K562 (cell line): Measurements from ENCODE around the gene TACC3. TPM values are rescaled to one million over a fixed set of nuclear protein-coding genes. Genes with fewer than 3 reads are reported as not detected.

Source experiments
- CBFA2T3 ChIP-seq: fragments of 450-650 bp; IDR thresholded peaks from 2 replicates; pipeline ENCODE4 v1.6.1; 2017
- E2F4 ChIP-seq: sonication (generic); formaldehyde crosslinking; IDR thresholded peaks from 2 replicates; pipeline ENCODE4 v1.8.0; 2022; ENCODE audit warnings: mild to moderate bottlenecking, low read depth, missing genetic modification reagents
- ELF4 ChIP-seq: fragments of 450-650 bp; formaldehyde crosslinking; IDR thresholded peaks from 2 replicates; pipeline ENCODE4 v1.4.0; 2022; ENCODE audit warnings: missing genetic modification characterization
- EP300 ChIP-seq: IDR thresholded peaks from 2 replicates; pipeline ENCODE4 v1.6.1; 2012; ENCODE audit warnings: low read length, improper control_type of control experiment
- ETV1 ChIP-seq: fragments of 450-650 bp; conservative IDR thresholded peaks from 2 replicates; pipeline ENCODE4 v1.6.1; 2016; ENCODE audit warnings: missing genetic modification characterization, control low read depth, low read depth, missing compliant biosample characterization
- FOXK1 ChIP-seq: sonication (generic); formaldehyde crosslinking; IDR thresholded peaks from 2 replicates; pipeline ENCODE4 v1.8.0; 2022; ENCODE audit warnings: missing genetic modification reagents, mild to moderate bottlenecking, borderline replicate concordance
- GTF2F1 ChIP-seq: IDR thresholded peaks from 2 replicates; pipeline ENCODE4 v1.6.1; 2011; ENCODE audit warnings: low read depth, low read length, improper control_type of control experiment
- KDM4B ChIP-seq, 2 experiments: fragments of 450-650 bp in 1 of 2; sonication (generic) in 1 of 2; IDR thresholded peaks; 2 replicates each; pipeline ENCODE4 v1.6.1; 2016 to 2017; ENCODE audit warnings: borderline replicate concordance in 2 of 2, antibody characterized with exemption in 1 of 2, low read depth in 1 of 2, mild to moderate bottlenecking in 1 of 2
- MCM2 ChIP-seq: fragments of 450-650 bp; IDR thresholded peaks from 2 replicates; pipeline ENCODE4 v1.6.1; 2017; ENCODE audit warnings: low read depth, mild to moderate bottlenecking
- MTA2 ChIP-seq: fragments of 450-650 bp; IDR thresholded peaks from 2 replicates; pipeline ENCODE4 v1.6.1; 2016; ENCODE audit warnings: low read depth
- MXI1 ChIP-seq: IDR thresholded peaks from 2 replicates; pipeline ENCODE4 v1.6.1; 2011; ENCODE audit warnings: low read depth, mild to moderate bottlenecking, improper control_type of control experiment, low read length
- RB1 ChIP-seq: fragments of 450-650 bp; IDR thresholded peaks from 2 replicates; pipeline ENCODE4 v1.6.1; 2017; ENCODE audit warnings: low read depth, mild to moderate bottlenecking
- RBM14 ChIP-seq: fragments of 200-400 bp; formaldehyde crosslinking; IDR thresholded peaks from 2 replicates; pipeline ENCODE4 v1.6.1; 2018; ENCODE audit warnings: low read depth, mild to moderate bottlenecking, low read length, moderate library complexity, borderline replicate concordance; ENCODE audit not compliant: insufficient read depth
- SLC30A9 ChIP-seq: fragments of 250-450 bp; sonication (Bioruptor Pico); IDR thresholded peaks from 2 replicates; pipeline ENCODE4 v1.8.0; 2022; ENCODE audit warnings: mild to moderate bottlenecking, moderate library complexity
- SUPT5H ChIP-seq: fragments of 450-650 bp; IDR thresholded peaks from 2 replicates; pipeline ENCODE4 v1.6.1; 2016
- TARDBP ChIP-seq: fragments of 450-650 bp; IDR thresholded peaks from 2 replicates; pipeline ENCODE4 v1.6.1; 2016
- ZBTB5 ChIP-seq: fragments of 450-650 bp; IDR thresholded peaks from 2 replicates; pipeline ENCODE4 v1.6.1; 2017; ENCODE audit warnings: antibody characterized with exemption
- ZNF354B ChIP-seq: fragments of 250-450 bp; sonication (Bioruptor Pico); IDR thresholded peaks from 2 replicates; pipeline ENCODE4 v1.4.0; 2020
- ZNF507 ChIP-seq: conservative IDR thresholded peaks from 2 replicates; pipeline ENCODE4 v1.6.1; 2017; ENCODE audit warnings: missing genetic modification characterization, missing compliant biosample characterization
- polyA plus RNA-seq, 8 experiments: library from polyadenylated mRNA; depleted of rRNA in 4 of 8; stranded (reverse) in 5 of 8; unstranded in 3 of 8; fragments of >200 nt; fragmentation: Nextera tagmentation in 2 of 8; fragmentation: Illumina TruSeq in 1 of 8; extraction: Ambion mirVana in 2 of 8; extraction: Trizol in 1 of 8; gene quantifications; 2 replicates each; pipeline versions ENCODE4 v1.2.1 to v1.2.3, GENCODE V29; 2011 to 2014; ENCODE audit warnings: inconsistent platforms in 1 of 8, missing spikeins in 1 of 8
- total RNA-seq, 7 experiments: library from RNA; depleted of rRNA in 6 of 7; stranded (reverse); fragments of >200 nt in 6 of 7; fragmentation: Illumina TruSeq in 2 of 7; extraction: Trizol in 2 of 7; gene quantifications; 2 replicates each; pipeline versions ENCODE4 v1.2.1 to v1.2.3, GENCODE V29; 2011 to 2021; ENCODE audit warnings: low replicate concordance in 1 of 7
- TF ChIP-seq, protein P1 (sequence below): fragments of 450-650 bp; formaldehyde crosslinking; IDR thresholded peaks from 2 replicates; pipeline ENCODE4 v1.4.0; 2020; ENCODE audit warnings: mild to moderate bottlenecking, mixed read lengths
- TF ChIP-seq, protein P2 (sequence below): fragments of 450-650 bp; IDR thresholded peaks from 2 replicates; pipeline ENCODE4 v1.6.1; 2016; ENCODE audit warnings: low read depth, mild to moderate bottlenecking, moderate library complexity
- TF ChIP-seq, protein P3 (sequence below): fragments of 250-450 bp; sonication (Bioruptor Pico); IDR thresholded peaks from 2 replicates; pipeline ENCODE4 v1.9.0; 2021; ENCODE audit warnings: mild to moderate bottlenecking
- TF ChIP-seq, protein P4 (sequence below), 2 experiments: fragments of 450-650 bp in 1 of 2; sonication (generic) in 1 of 2; formaldehyde crosslinking in 1 of 2; IDR thresholded peaks in 1 of 2; conservative IDR thresholded peaks in 1 of 2; 2 replicates each; pipeline versions ENCODE4 v1.6.1 to v1.8.1; 2016 to 2023; ENCODE audit warnings: mild to moderate bottlenecking in 2 of 2, moderate library complexity in 2 of 2, inconsistent platforms in 1 of 2, missing genetic modification reagents in 1 of 2

TACC3 gene
- total and polyA plus RNA-seq, 9 of the 15 experiments (the other 6 are each of a cell fraction or from before 2014, with no cell fraction given), result 1.9 to 122 (median 55.6) TPM

- TF ChIP-seq KDM4B (IDR thresholded peaks at IDR 0.05; ENCODE audit: borderline replicate concordance in 2 of 2, low read depth in 1 of 2) (no peak), MCM2 (no peak), TARDBP (no peak), MTA2 (no peak), ZNF354B (no peak), GTF2F1 (no peak), FOXK1 (CRISPR knock-in tag) (peak; percentile 85; the same call in 1 of the 2 replicates), RB1 (no peak; the same call in 1 of the 2 replicates), MXI1 (no peak), CBFA2T3 (no peak), SUPT5H (no peak), SLC30A9 (CRISPR knock-in tag) (no peak), EP300 (no peak), ELF4 (no peak), ZBTB5 (no peak), ETV1 (tag) (no peak), ZNF507 (tag) (no peak), E2F4 (CRISPR knock-in tag) (no peak), RBM14 (no peak)
- TF ChIP-seq, protein P1, sequence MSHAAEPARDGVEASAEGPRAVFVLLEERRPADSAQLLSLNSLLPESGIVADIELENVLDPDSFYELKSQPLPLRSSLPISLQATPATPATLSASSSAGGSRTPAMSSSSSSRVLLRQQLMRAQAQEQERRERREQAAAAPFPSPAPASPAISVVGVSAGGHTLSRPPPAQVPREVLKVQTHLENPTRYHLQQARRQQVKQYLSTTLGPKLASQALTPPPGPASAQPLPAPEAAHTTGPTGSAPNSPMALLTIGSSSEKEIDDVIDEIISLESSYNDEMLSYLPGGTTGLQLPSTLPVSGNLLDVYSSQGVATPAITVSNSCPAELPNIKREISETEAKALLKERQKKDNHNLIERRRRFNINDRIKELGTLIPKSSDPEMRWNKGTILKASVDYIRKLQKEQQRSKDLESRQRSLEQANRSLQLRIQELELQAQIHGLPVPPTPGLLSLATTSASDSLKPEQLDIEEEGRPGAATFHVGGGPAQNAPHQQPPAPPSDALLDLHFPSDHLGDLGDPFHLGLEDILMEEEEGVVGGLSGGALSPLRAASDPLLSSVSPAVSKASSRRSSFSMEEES (CRISPR knock-in tag), result no peak
- TF ChIP-seq, protein P2, sequence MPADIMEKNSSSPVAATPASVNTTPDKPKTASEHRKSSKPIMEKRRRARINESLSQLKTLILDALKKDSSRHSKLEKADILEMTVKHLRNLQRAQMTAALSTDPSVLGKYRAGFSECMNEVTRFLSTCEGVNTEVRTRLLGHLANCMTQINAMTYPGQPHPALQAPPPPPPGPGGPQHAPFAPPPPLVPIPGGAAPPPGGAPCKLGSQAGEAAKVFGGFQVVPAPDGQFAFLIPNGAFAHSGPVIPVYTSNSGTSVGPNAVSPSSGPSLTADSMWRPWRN, result no peak
- TF ChIP-seq, protein P3, sequence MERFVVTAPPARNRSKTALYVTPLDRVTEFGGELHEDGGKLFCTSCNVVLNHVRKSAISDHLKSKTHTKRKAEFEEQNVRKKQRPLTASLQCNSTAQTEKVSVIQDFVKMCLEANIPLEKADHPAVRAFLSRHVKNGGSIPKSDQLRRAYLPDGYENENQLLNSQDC (CRISPR knock-in tag), result no peak
- TF ChIP-seq, protein P4, sequence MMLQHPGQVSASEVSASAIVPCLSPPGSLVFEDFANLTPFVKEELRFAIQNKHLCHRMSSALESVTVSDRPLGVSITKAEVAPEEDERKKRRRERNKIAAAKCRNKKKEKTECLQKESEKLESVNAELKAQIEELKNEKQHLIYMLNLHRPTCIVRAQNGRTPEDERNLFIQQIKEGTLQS (IDR thresholded peaks at IDR 0.05), result no peak
- TF ChIP-seq, protein P4 (CRISPR knock-in tag; conservative IDR thresholded peaks at IDR 0.05), result no peak
Observed at GRCh38 chr4:1683736-1684505, 37.4 kb upstream of the TACC3 start, which contains the start of gene FAM53A (continued).
